ENCODE results near the gene CDCA5.

The CDCA5 gene

GRCh38 chr11:65087827-65088226 lies 4.0 kb upstream of the CDCA5 start:
- no peak for TF ChIP-seq EZH2phosphoT487 (conservative IDR thresholded peaks at IDR 0.05; ENCODE audit: low read length)
- TF ChIP-seq, protein P1, sequence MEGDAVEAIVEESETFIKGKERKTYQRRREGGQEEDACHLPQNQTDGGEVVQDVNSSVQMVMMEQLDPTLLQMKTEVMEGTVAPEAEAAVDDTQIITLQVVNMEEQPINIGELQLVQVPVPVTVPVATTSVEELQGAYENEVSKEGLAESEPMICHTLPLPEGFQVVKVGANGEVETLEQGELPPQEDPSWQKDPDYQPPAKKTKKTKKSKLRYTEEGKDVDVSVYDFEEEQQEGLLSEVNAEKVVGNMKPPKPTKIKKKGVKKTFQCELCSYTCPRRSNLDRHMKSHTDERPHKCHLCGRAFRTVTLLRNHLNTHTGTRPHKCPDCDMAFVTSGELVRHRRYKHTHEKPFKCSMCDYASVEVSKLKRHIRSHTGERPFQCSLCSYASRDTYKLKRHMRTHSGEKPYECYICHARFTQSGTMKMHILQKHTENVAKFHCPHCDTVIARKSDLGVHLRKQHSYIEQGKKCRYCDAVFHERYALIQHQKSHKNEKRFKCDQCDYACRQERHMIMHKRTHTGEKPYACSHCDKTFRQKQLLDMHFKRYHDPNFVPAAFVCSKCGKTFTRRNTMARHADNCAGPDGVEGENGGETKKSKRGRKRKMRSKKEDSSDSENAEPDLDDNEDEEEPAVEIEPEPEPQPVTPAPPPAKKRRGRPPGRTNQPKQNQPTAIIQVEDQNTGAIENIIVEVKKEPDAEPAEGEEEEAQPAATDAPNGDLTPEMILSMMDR (IDR thresholded peaks at IDR 0.05; ENCODE audit: insufficient read depth, low read length, poor library complexity, severe bottlenecking): no peak
- no peaks in the 10 kb centered on the region for H4K20me1 ChIP-seq (ENCODE audit: low read depth, low read length)
- H3K36me3 ChIP-seq (ENCODE audit: low read length): 0 out of 2 replicates have a peak, but pooled peaks cover 2% of the 10 kb centered on the region
- no peaks in the 10 kb centered on the region for H3K27me3 ChIP-seq (ENCODE audit: low read length)
- no peak overlapping the region for H2AFZ ChIP-seq (ENCODE audit: low read depth, low read length, severe bottlenecking)
- no peak overlapping the region for H3K4me3 ChIP-seq (ENCODE audit: insufficient read depth, low read length, poor library complexity, severe bottlenecking)
- H3K79me2 ChIP-seq (ENCODE audit: insufficient read depth, low read length): peaks cover 24% of the 10 kb centered on the region
- no peaks in the 10 kb centered on the region for H3K9me3 ChIP-seq (ENCODE audit: insufficient read depth, low read length)
- H3K27ac ChIP-seq (ENCODE audit: low read depth, low read length): no peak overlapping the region
- no peak overlapping the region for H3K4me2 ChIP-seq (ENCODE audit: low read depth, low read length, poor library complexity, severe bottlenecking)
- H3F3A ChIP-seq (ENCODE audit: insufficient read depth): peaks cover 5% of the 10 kb centered on the region; the same call in 1 of the 2 replicates
- H3K9ac ChIP-seq (ENCODE audit: low read length): no peak overlapping the region
- no peaks in the 10 kb centered on the region for H3K9me2 ChIP-seq (replicated peaks; ENCODE audit: insufficient read depth, low read length)

- no peaks in the 10 kb centered on the region for H4K20me1 ChIP-seq (ENCODE audit: low read depth, low read length)
- no peaks in the 10 kb centered on the region for H3K9me3 ChIP-seq (ENCODE audit: insufficient read depth, low read length)
- H3K4me2 ChIP-seq (ENCODE audit: low read depth, low read length, poor library complexity, severe bottlenecking): no peak overlapping the region
- H3K79me2 ChIP-seq (ENCODE audit: insufficient read depth, low read length): peaks cover 30% of the 10 kb centered on the region
- peaks cover 4% of the 10 kb centered on the region; the same call in 1 of the 2 replicates for H3F3A ChIP-seq (ENCODE audit: insufficient read depth)
- H3K9me2 ChIP-seq (replicated peaks; ENCODE audit: insufficient read depth, low read length): no peaks in the 10 kb centered on the region
- no peak overlapping the region for H3K9ac ChIP-seq (ENCODE audit: low read length)
- H3K27ac ChIP-seq (ENCODE audit: low read depth, low read length): no peak overlapping the region
- peaks cover 3% of the 10 kb centered on the region; the same call in 1 of the 2 replicates for H3K36me3 ChIP-seq (ENCODE audit: low read length)
- no peak overlapping the region for H2AFZ ChIP-seq (ENCODE audit: low read depth, low read length, severe bottlenecking)
- H3K4me3 ChIP-seq (ENCODE audit: insufficient read depth, low read length, poor library complexity, severe bottlenecking): no peak overlapping the region
- H3K27me3 ChIP-seq (ENCODE audit: low read length): no peaks in the 10 kb centered on the region
- TF ChIP-seq, protein P1 (IDR thresholded peaks at IDR 0.05; ENCODE audit: insufficient read depth, low read length, poor library complexity, severe bottlenecking): no peak
- no peak for TF ChIP-seq EZH2phosphoT487 (conservative IDR thresholded peaks at IDR 0.05; ENCODE audit: low read length)
Measured at GRCh38 chr11:65087216-65087615, 3.4 kb upstream of the CDCA5 start.

DNA sequence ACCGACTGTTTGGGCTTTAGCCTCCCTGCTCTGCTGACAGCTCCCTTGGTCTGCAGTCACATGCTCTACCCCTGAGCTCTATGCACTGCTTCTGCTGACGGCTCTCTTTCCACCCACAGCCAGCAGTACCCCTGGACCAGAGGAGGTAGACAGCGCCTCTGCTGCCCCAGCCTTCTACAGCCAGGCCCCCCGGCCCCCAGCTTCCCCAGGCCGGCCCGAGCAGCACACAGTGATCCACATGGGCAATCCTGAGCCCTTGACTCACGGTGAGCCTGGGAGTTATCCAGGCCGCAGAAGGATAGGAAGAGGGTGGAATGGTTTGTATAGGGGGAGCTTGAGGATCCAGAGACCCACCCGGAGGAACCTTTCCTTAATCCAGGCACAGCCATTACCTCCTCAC lies 3.0 kb upstream of the CDCA5 start:
- H3K36me3 ChIP-seq (ENCODE audit: low read length): peaks cover 6% of the 10 kb centered on the region; the same call in 1 of the 2 replicates
- H3K9ac ChIP-seq (ENCODE audit: low read length): no peak overlapping the region
- peaks cover under 1% of the 10 kb centered on the region; the same call in 1 of the 2 replicates for H3F3A ChIP-seq (ENCODE audit: insufficient read depth)
- no peak overlapping the region for H3K27ac ChIP-seq (ENCODE audit: low read depth, low read length)
- peaks cover 34% of the 10 kb centered on the region for H3K79me2 ChIP-seq (ENCODE audit: insufficient read depth, low read length)
- no peak for TF ChIP-seq EZH2phosphoT487 (conservative IDR thresholded peaks at IDR 0.05; ENCODE audit: low read length)
- TF ChIP-seq, protein P1 (IDR thresholded peaks at IDR 0.05; ENCODE audit: insufficient read depth, low read length, poor library complexity, severe bottlenecking): no peak
- H3K27me3 ChIP-seq (ENCODE audit: low read length): no peaks in the 10 kb centered on the region
- no peaks in the 10 kb centered on the region for H3K9me3 ChIP-seq (ENCODE audit: insufficient read depth, low read length)
- H3K4me2 ChIP-seq (ENCODE audit: low read depth, low read length, poor library complexity, severe bottlenecking): no peak overlapping the region
- H3K9me2 ChIP-seq (replicated peaks; ENCODE audit: insufficient read depth, low read length): no peaks in the 10 kb centered on the region
- no peak overlapping the region for H2AFZ ChIP-seq (ENCODE audit: low read depth, low read length, severe bottlenecking)
- no peak overlapping the region for H3K4me3 ChIP-seq (ENCODE audit: insufficient read depth, low read length, poor library complexity, severe bottlenecking)
- H4K20me1 ChIP-seq (ENCODE audit: low read depth, low read length): no peaks in the 10 kb centered on the region

Measured in SU-DHL-6 (cell line).